Caco-2 (cell line): ENCODE results near the gene MARCHF10. TPM values are rescaled to one million over a fixed set of nuclear protein-coding genes. Genes with fewer than 3 reads are reported as not detected.

ENCODE experiments used
- BruUV-seq: library from RNA; stranded (reverse); fragments of 400-500 nt; replicated peaks from 2 replicates; lab custom pipeline; 2021; lab: Mats Ljungman, UMichigan
- CTCF ChIA-PET: fragments of 300-600 bp; sonication (Branson Sonifier 250); formaldehyde crosslinking; loops from one replicate; lab custom pipeline; 2022; ENCODE audit warnings: antibody characterized with exemption; lab: Charles Lee
- POLR2A ChIA-PET: fragments of 300-600 bp; sonication (Branson Sonifier 250); formaldehyde crosslinking; loops from one replicate; lab custom pipeline; 2022; ENCODE audit warnings: antibody characterized with exemption; lab: Charles Lee
- DNase-seq, 2 experiments: peaks; one replicate each; pipeline versions ENCODE4 v3.0.0 to v3.0.0-alpha.2; 2020 to 2022
- H3K27me3 ChIP-seq: replicated peaks from 2 replicates; pipeline ENCODE4 v1.6.0; 2011; ENCODE audit warnings: low read length; ENCODE audit not compliant: control insufficient read depth, insufficient read depth
- H3K36me3 ChIP-seq: 2 replicates; pipeline ENCODE4 v1.5.1; 2011; ENCODE audit warnings: low read length; ENCODE audit not compliant: control insufficient read depth, insufficient read depth
- H3K4me1 ChIP-seq: fragments of 250-450 bp; sonication (Bioruptor Pico); 2 replicates; pipeline ENCODE4 v1.5.1; 2020; ENCODE audit warnings: mild to moderate bottlenecking
- H3K4me3 ChIP-seq: 2 replicates; pipeline ENCODE4 v1.5.1; 2011; ENCODE audit warnings: low read depth, mild to moderate bottlenecking, control low read depth, low read length
- H3K9me3 ChIP-seq: fragments of 250-450 bp; sonication (Bioruptor Pico); 2 replicates; pipeline ENCODE4 v1.5.1; 2020; ENCODE audit warnings: mild to moderate bottlenecking, moderate library complexity
- H3K27ac Mint-ChIP-seq: one replicate; pipeline ENCODE4 v1.8.0; 2022; ENCODE audit warnings: mixed read lengths; ENCODE audit not compliant: unreplicated experiment
- H3K27me3 Mint-ChIP-seq: one replicate; pipeline ENCODE4 v1.8.0; 2022; ENCODE audit warnings: mixed read lengths; ENCODE audit not compliant: insufficient read depth, unreplicated experiment
- H3K36me3 Mint-ChIP-seq: one replicate; pipeline ENCODE4 v1.8.0; 2022; ENCODE audit warnings: mild to moderate bottlenecking, mixed read lengths; ENCODE audit not compliant: insufficient read depth, unreplicated experiment
- H3K4me1 Mint-ChIP-seq: one replicate; pipeline ENCODE4 v1.8.0; 2022; ENCODE audit warnings: low read depth, mixed read lengths; ENCODE audit not compliant: unreplicated experiment
- H3K4me3 Mint-ChIP-seq: one replicate; pipeline ENCODE4 v1.8.0; 2022; ENCODE audit warnings: mild to moderate bottlenecking, moderate library complexity, mixed read lengths; ENCODE audit not compliant: unreplicated experiment
- H3K9me3 Mint-ChIP-seq: one replicate; pipeline ENCODE4 v1.8.0; 2022; ENCODE audit warnings: mixed read lengths; ENCODE audit not compliant: unreplicated experiment
- CTCF ChIP-seq, 2 experiments: fragments of 200-600 bp in 1 of 2; IDR thresholded peaks; 1 replicate in 1 of 2; 2 replicates in 1 of 2; pipeline versions ENCODE4 v1.5.1 to v1.8.0; 2011 to 2022; ENCODE audit warnings: antibody characterized with exemption in 1 of 2, control low read depth in 1 of 2, inconsistent platforms in 1 of 2, low read depth in 1 of 2, low read length in 1 of 2, mild to moderate bottlenecking in 1 of 2, moderate library complexity in 1 of 2; ENCODE audit not compliant: insufficient read depth in 1 of 2, severe bottlenecking in 1 of 2, unreplicated experiment in 1 of 2
- intact Hi-C: fragments of 100-400 bp; cut with micrococcal nuclease; formaldehyde crosslinking; loops from one replicate; pipeline ENCODE4 v1.10.0; 2022; ENCODE audit not compliant: unreplicated experiment
- total RNA-seq: library from RNA; stranded (reverse); gene quantifications from 2 replicates; pipeline ENCODE4 v1.2.3, GENCODE V29; 2022

The MARCHF10 gene
- total RNA-seq, 1 experiment from 2014 or later, result not detected

GRCh38 chr17:62657690-62658089 is 150.4 kb downstream of the MARCHF10 start:
- H3K4me1 ChIP-seq, result 0 out of 2 replicates have a peak, but pooled peaks cover 4% of the 10 kb centered on the region
- peaks cover 15% of the 10 kb centered on the region for H3K27me3 Mint-ChIP-seq
- no peaks in the 10 kb centered on the region for H3K27me3 ChIP-seq
- no peaks in the 10 kb centered on the region for H3K36me3 Mint-ChIP-seq
- H3K4me3 Mint-ChIP-seq, result no peak overlapping the region
- no peak overlapping the region for H3K4me3 ChIP-seq
- intact Hi-C loops, result no loop called here
- H3K4me1 Mint-ChIP-seq, result peaks cover 13% of the 10 kb centered on the region
- H3K9me3 ChIP-seq, result peaks cover 12% of the 10 kb centered on the region; the same call in 1 of the 2 replicates
- peaks cover 17% of the 10 kb centered on the region for H3K9me3 Mint-ChIP-seq
- DNase-seq, result no peak
- CTCF ChIA-PET, result no interaction called here
- H3K27ac Mint-ChIP-seq, result no peak overlapping the region
- H3K36me3 ChIP-seq, result no peaks in the 10 kb centered on the region
- POLR2A ChIA-PET, result no interaction called here
- TF ChIP-seq CTCF (IDR thresholded peaks at IDR 0.05; ENCODE audit: insufficient read depth in 1 of 2, low read depth in 1 of 2, low read length in 1 of 2, severe bottlenecking in 1 of 2, unreplicated experiment in 1 of 2), result no peak
- no TSS peak for BruUV-seq

GRCh38 chr17:62657145-62657665 is 150.9 kb downstream of the MARCHF10 start:
- Mint-ChIP-seq H3K36me3 (peaks cover 2% of the 10 kb centered on the region), H3K27ac (no peak overlapping the region), H3K9me3 (peaks cover 17% of the 10 kb centered on the region), H3K27me3 (peaks cover 15% of the 10 kb centered on the region), H3K4me3 (no peak overlapping the region), H3K4me1 (peaks cover 13% of the 10 kb centered on the region)
- Histone ChIP-seq H3K36me3 (no peaks in the 10 kb centered on the region), H3K27me3 (no peaks in the 10 kb centered on the region), H3K4me3 (no peak overlapping the region), H3K4me1 (0 out of 2 replicates have a peak, but pooled peaks cover 4% of the 10 kb centered on the region), H3K9me3 (peaks cover 12% of the 10 kb centered on the region; the same call in 1 of the 2 replicates)
- CTCF ChIA-PET, result no interaction called here
- intact Hi-C loops, result no loop called here
- POLR2A ChIA-PET, result no interaction called here
- DNase-seq, result no peak
- no TSS peak for BruUV-seq
- no peak for TF ChIP-seq CTCF (IDR thresholded peaks at IDR 0.05; ENCODE audit: insufficient read depth in 1 of 2, low read depth in 1 of 2, low read length in 1 of 2, severe bottlenecking in 1 of 2, unreplicated experiment in 1 of 2)

GRCh38 chr17:62656446-62656845 is 151.7 kb downstream of the MARCHF10 start:
- H3K9me3 ChIP-seq, result peaks cover 10% of the 10 kb centered on the region; the same call in 1 of the 2 replicates
- no peaks in the 10 kb centered on the region for H3K27me3 ChIP-seq
- no peaks in the 10 kb centered on the region for H3K36me3 ChIP-seq
- no peak for DNase-seq
- BruUV-seq, result no TSS peak
- H3K27me3 Mint-ChIP-seq, result peaks cover 14% of the 10 kb centered on the region
- H3K9me3 Mint-ChIP-seq, result peaks cover 13% of the 10 kb centered on the region
- 0 out of 2 replicates have a peak, but pooled peaks cover 4% of the 10 kb centered on the region for H3K4me1 ChIP-seq
- ChIA-PET CTCF (no interaction called here), POLR2A (no interaction called here)
- TF ChIP-seq CTCF (IDR thresholded peaks at IDR 0.05; ENCODE audit: insufficient read depth in 1 of 2, low read depth in 1 of 2, low read length in 1 of 2, severe bottlenecking in 1 of 2, unreplicated experiment in 1 of 2), result no peak
- H3K4me1 Mint-ChIP-seq, result peaks cover 13% of the 10 kb centered on the region
- H3K36me3 Mint-ChIP-seq, result peaks cover 5% of the 10 kb centered on the region
- H3K4me3 Mint-ChIP-seq, result no peak overlapping the region
- no peak overlapping the region for H3K4me3 ChIP-seq
- no peak overlapping the region for H3K27ac Mint-ChIP-seq
- intact Hi-C loops, result no loop called here
